ENCODE results near the gene AMMECR1.

- no peak for TF ChIP-seq EP300 (IDR thresholded peaks at IDR 0.05)
- no peak for TF ChIP-seq CTCF (IDR thresholded peaks at IDR 0.05)
Observed at GRCh38 chrX:110276778-110277177, 41.1 kb downstream of the AMMECR1 start.
